ENCODE results near the gene REV3L. TPM values are rescaled to one million over a fixed set of nuclear protein-coding genes. Genes with fewer than 3 reads are reported as not detected.
A peak's percentile ranks its signal among the peaks of the same experiment; 100 is the strongest.
"Not testable (repeated sequence)": the region's sequence is repeated elsewhere in the genome, so short reads cannot be mapped to it uniquely, and the experiment has no call there.

REV3L gene
- total RNA-seq, 1 experiment from 2014 or later, result 5.7 TPM

GRCh38 chr6:111520524-111520923, 37.5 kb upstream of the REV3L start (continued):
- no peak for TF ChIP-seq USF1 (CRISPR knock-in tag; IDR thresholded peaks at IDR 0.05)
- no peak for TF ChIP-seq ATF1 (CRISPR knock-in tag; IDR thresholded peaks at IDR 0.05)
- TF ChIP-seq KAT7 (CRISPR knock-in tag; IDR thresholded peaks at IDR 0.05; ENCODE audit: borderline replicate concordance), result no peak
- TF ChIP-seq HMGXB4 (CRISPR knock-in tag; IDR thresholded peaks at IDR 0.05), result no peak
- no peak for TF ChIP-seq ZNF416 (CRISPR knock-in tag; IDR thresholded peaks at IDR 0.05)

- ChIA-PET POLR2A (interaction anchor here (0.7 kb wide), 1 partner anchor 88 kb away, joined by 3 read pairs; the partner anchor contains the start of gene TRAF3IP2), CTCF (interaction anchor here (0.6 kb wide), 1 partner anchor 526 kb away, joined by 5 read pairs; no protein-coding TSS in a partner anchor)
- TF ChIP-seq NR3C1 (CRISPR knock-in tag; conservative IDR thresholded peaks at IDR 0.05; ENCODE audit: low read depth) (no peak), NFE2L1 (CRISPR knock-in tag; IDR thresholded peaks at IDR 0.05) (peak; percentile 88)
- Mint-ChIP-seq H3K27ac (peak overlapping the region; percentile 7), H3K36me3 (no peaks in the 10 kb centered on the region), H3K27me3 (ENCODE audit: low read depth) (no peaks in the 10 kb centered on the region), H3K4me3 (no peak overlapping the region), H3K4me1 (peaks cover 17% of the 10 kb centered on the region), H3K9me3 (no peaks in the 10 kb centered on the region)
- DNase-seq (ENCODE audit: low spot score) (peak; percentile 16), ATAC-seq (peak; percentile 84)
These were observed 34.9 kb upstream of the REV3L start for GRCh38 chr6:111517965-111518364.

GRCh38 chr6:111515259-111515658, 32.2 kb upstream of the REV3L start:
- ChIA-PET CTCF (interaction anchor here (1.0 kb wide), 1 partner anchor 51 kb away, joined by 4 read pairs; no protein-coding TSS in a partner anchor), POLR2A (no interaction called here)
- TF ChIP-seq ESRRA (CRISPR knock-in tag; IDR thresholded peaks at IDR 0.05; ENCODE audit: borderline replicate concordance) (no peak), SMAD3 (CRISPR knock-in tag; IDR thresholded peaks at IDR 0.05; ENCODE audit: borderline replicate concordance) (no peak), ZMAT4 (CRISPR knock-in tag; IDR thresholded peaks at IDR 0.05) (no peak), ZNF263 (CRISPR knock-in tag; IDR thresholded peaks at IDR 0.05; ENCODE audit: low read depth) (no peak), E2F1 (CRISPR knock-in tag; IDR thresholded peaks at IDR 0.05) (no peak), CREM (CRISPR knock-in tag; IDR thresholded peaks at IDR 0.05) (no peak), HMGA2 (CRISPR knock-in tag; IDR thresholded peaks at IDR 0.05) (no peak), PRRX2 (CRISPR knock-in tag; IDR thresholded peaks at IDR 0.05) (no peak), ATF3 (CRISPR knock-in tag; conservative IDR thresholded peaks at IDR 0.05) (no peak), AR (CRISPR knock-in tag; IDR thresholded peaks at IDR 0.05) (no peak), E2F4 (CRISPR knock-in tag; IDR thresholded peaks at IDR 0.05; ENCODE audit: borderline replicate concordance, low read depth) (no peak), MYBL2 (CRISPR knock-in tag; IDR thresholded peaks at IDR 0.05) (no peak), FOXK1 (CRISPR knock-in tag; IDR thresholded peaks at IDR 0.05) (no peak), GTF2I (CRISPR knock-in tag; conservative IDR thresholded peaks at IDR 0.05) (no peak), JUN (CRISPR knock-in tag; IDR thresholded peaks at IDR 0.05) (no peak)
- no peaks in the 10 kb centered on the region for H3K9me3 Mint-ChIP-seq
- no peak overlapping the region for H3K4me3 Mint-ChIP-seq
- no peak for ATAC-seq
- no peaks in the 10 kb centered on the region for H3K36me3 Mint-ChIP-seq
- no peaks in the 10 kb centered on the region for H3K27me3 Mint-ChIP-seq (ENCODE audit: low read depth)
- peaks cover 15% of the 10 kb centered on the region for H3K4me1 Mint-ChIP-seq
- no peak for DNase-seq (ENCODE audit: low spot score)
- no peak overlapping the region for H3K27ac Mint-ChIP-seq

GRCh38 chr6:111514531-111514930, 31.5 kb upstream of the REV3L start:
- ChIA-PET CTCF (interaction anchor here (1.0 kb wide), 1 partner anchor 52 kb away, joined by 4 read pairs; no protein-coding TSS in a partner anchor), POLR2A (interaction anchor here (0.6 kb wide), 1 partner anchor 264 kb away, joined by 8 read pairs; no protein-coding TSS in a partner anchor)
- not testable (repeated sequence) for DNase-seq (ENCODE audit: low spot score); H3K27ac Mint-ChIP-seq; H3K9me3 Mint-ChIP-seq; H3K36me3 Mint-ChIP-seq; ATAC-seq; H3K27me3 Mint-ChIP-seq (ENCODE audit: low read depth); H3K4me3 Mint-ChIP-seq
- peaks cover 18% of the 10 kb centered on the region for H3K4me1 Mint-ChIP-seq

Measured in WTC11 (cell line).